DND-41 (cell line): ENCODE data around the gene SMOC2.

Source experiments
- ATAC-seq: fragments of 200-7000 bp; cut with Tn5 transposase; 3 replicates; pipeline ENCODE4 v1.9.1; 2021; ENCODE audit warnings: low read depth; ENCODE audit not compliant: insufficient read depth
- DNase-seq: peaks from one replicate; pipeline ENCODE4 v3.0.0-alpha.2; 2020
- H2AFZ ChIP-seq: 2 replicates; pipeline ENCODE4 v1.6.0; 2012; ENCODE audit warnings: low read depth, low read length
- H3K27ac ChIP-seq: 2 replicates; pipeline ENCODE4 v1.5.1; 2012; ENCODE audit warnings: low read length, inconsistent platforms
- H3K27me3 ChIP-seq: fragments of 200-600 bp; sonication (generic); 2 replicates; pipeline ENCODE4 v1.6.0; 2012; ENCODE audit warnings: low read length, mild to moderate bottlenecking, inconsistent platforms; ENCODE audit not compliant: insufficient read depth, poor library complexity
- H3K36me3 ChIP-seq: 2 replicates; pipeline ENCODE4 v1.5.1; 2012; ENCODE audit warnings: low read length, inconsistent platforms; ENCODE audit not compliant: insufficient read depth
- H3K4me1 ChIP-seq: 2 replicates; pipeline ENCODE4 v1.5.1; 2012; ENCODE audit warnings: mild to moderate bottlenecking, low read length; ENCODE audit not compliant: insufficient read depth
- H3K4me2 ChIP-seq: 2 replicates; pipeline ENCODE4 v1.6.0; 2012; ENCODE audit warnings: mild to moderate bottlenecking, moderate library complexity, low read length, inconsistent platforms; ENCODE audit not compliant: insufficient read depth
- H3K4me3 ChIP-seq, 2 experiments: fragments of 200-600 bp in 1 of 2; shearing (Covaris generic) in 1 of 2; 2 replicates each; pipeline ENCODE4 v1.5.1; 2012 to 2016; ENCODE audit warnings: inconsistent platforms in 2 of 2, low read length in 2 of 2, mild to moderate bottlenecking in 2 of 2, low read depth in 1 of 2, moderate library complexity in 1 of 2
- H3K79me2 ChIP-seq: 2 replicates; pipeline ENCODE4 v1.6.0; 2012; ENCODE audit warnings: low read length, inconsistent platforms; ENCODE audit not compliant: insufficient read depth
- H3K9ac ChIP-seq: 2 replicates; pipeline ENCODE4 v1.6.0; 2012; ENCODE audit warnings: low read depth, mild to moderate bottlenecking, inconsistent platforms, low read length, moderate library complexity
- H3K9me3 ChIP-seq: 2 replicates; pipeline ENCODE4 v1.5.1; 2012; ENCODE audit warnings: low read length, moderate library complexity, mild to moderate bottlenecking, inconsistent platforms; ENCODE audit not compliant: insufficient read depth, severe bottlenecking
- H4K20me1 ChIP-seq: 2 replicates; pipeline ENCODE4 v1.6.0; 2012; ENCODE audit warnings: low read length; ENCODE audit not compliant: insufficient read depth
- EZH2 ChIP-seq: IDR thresholded peaks from 3 replicates; pipeline ENCODE4 v1.6.1; 2012; ENCODE audit warnings: borderline replicate concordance, low read depth, mild to moderate bottlenecking, moderate library complexity, low read length, inconsistent platforms; ENCODE audit not compliant: severe bottlenecking
- TF ChIP-seq, protein P1 (sequence below): IDR thresholded peaks from 2 replicates; pipeline ENCODE4 v1.5.1; 2012; ENCODE audit warnings: borderline replicate concordance, low read length, moderate library complexity, mild to moderate bottlenecking; ENCODE audit not compliant: poor library complexity, severe bottlenecking; ENCODE audit errors: extremely low read depth

The SMOC2 gene

DNA sequence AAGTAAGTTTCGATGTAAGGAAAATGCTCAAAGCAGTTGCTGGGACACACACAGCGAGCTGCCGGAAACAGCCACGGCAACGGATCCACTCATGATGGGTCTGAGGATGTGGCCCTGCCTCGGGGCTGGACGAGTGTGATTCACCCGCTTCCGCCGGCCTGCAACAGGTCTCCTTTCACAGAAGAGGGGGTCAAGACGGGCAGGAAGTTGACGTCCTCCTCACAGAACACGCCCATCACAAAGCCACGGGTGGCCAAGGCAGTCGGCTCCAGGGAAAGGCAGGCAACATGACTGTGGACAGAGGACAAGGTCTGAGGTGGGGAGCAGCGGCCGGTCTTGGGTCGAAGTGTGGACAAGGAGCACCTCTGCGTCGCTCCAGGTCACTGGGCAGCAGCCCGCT lies 29.9 kb upstream of the SMOC2 start:
- Histone ChIP-seq H3K9me3 (no peaks in the 10 kb centered on the region), H4K20me1 (no peaks in the 10 kb centered on the region), H3K4me3 (no peak overlapping the region), H3K36me3 (no peaks in the 10 kb centered on the region), H3K27me3 (no peaks in the 10 kb centered on the region), H3K27ac (no peak overlapping the region), H3K4me2 (no peak overlapping the region), H3K79me2 (no peaks in the 10 kb centered on the region), H3K4me1 (no peaks in the 10 kb centered on the region), H3K9ac (no peak overlapping the region), H2AFZ (no peak overlapping the region)
- ATAC-seq (no peak), DNase-seq (no peak)
- no peak for TF ChIP-seq EZH2
- TF ChIP-seq, protein P1, sequence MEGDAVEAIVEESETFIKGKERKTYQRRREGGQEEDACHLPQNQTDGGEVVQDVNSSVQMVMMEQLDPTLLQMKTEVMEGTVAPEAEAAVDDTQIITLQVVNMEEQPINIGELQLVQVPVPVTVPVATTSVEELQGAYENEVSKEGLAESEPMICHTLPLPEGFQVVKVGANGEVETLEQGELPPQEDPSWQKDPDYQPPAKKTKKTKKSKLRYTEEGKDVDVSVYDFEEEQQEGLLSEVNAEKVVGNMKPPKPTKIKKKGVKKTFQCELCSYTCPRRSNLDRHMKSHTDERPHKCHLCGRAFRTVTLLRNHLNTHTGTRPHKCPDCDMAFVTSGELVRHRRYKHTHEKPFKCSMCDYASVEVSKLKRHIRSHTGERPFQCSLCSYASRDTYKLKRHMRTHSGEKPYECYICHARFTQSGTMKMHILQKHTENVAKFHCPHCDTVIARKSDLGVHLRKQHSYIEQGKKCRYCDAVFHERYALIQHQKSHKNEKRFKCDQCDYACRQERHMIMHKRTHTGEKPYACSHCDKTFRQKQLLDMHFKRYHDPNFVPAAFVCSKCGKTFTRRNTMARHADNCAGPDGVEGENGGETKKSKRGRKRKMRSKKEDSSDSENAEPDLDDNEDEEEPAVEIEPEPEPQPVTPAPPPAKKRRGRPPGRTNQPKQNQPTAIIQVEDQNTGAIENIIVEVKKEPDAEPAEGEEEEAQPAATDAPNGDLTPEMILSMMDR = no peak

DNA sequence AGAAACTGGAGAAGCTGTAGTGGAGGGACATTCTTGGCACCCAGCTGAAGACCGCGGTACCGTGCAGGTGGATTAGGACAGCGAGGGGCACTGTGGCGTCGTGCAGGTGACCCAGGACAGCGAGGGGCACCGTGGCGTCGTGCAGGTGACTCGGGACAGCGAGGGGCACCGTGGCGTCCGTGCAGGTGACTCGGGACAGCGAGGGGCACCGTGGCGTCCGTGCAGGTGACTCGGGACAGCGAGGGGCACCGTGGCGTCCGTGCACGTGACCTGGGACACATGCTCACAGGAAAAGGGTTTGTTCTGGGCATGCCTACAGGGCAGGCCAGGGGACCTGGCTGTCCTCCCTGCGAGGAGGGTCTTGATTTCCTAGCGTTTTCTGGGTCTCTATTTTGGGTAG lies 29.2 kb upstream of the SMOC2 start:
- H3K79me2 ChIP-seq = no peaks in the 10 kb centered on the region
- DNase-seq = no peak
- H3K9ac ChIP-seq = no peak overlapping the region
- ATAC-seq = no peak
- no peak overlapping the region for H3K4me2 ChIP-seq
- H3K27ac ChIP-seq = no peak overlapping the region
- H2AFZ ChIP-seq = no peak overlapping the region
- no peak overlapping the region for H3K4me3 ChIP-seq
- TF ChIP-seq, protein P1 = no peak
- TF ChIP-seq EZH2 = no peak
- H3K27me3 ChIP-seq = no peaks in the 10 kb centered on the region
- H3K9me3 ChIP-seq = no peaks in the 10 kb centered on the region
- no peaks in the 10 kb centered on the region for H4K20me1 ChIP-seq
- H3K36me3 ChIP-seq = no peaks in the 10 kb centered on the region
- H3K4me1 ChIP-seq = no peaks in the 10 kb centered on the region

DNA sequence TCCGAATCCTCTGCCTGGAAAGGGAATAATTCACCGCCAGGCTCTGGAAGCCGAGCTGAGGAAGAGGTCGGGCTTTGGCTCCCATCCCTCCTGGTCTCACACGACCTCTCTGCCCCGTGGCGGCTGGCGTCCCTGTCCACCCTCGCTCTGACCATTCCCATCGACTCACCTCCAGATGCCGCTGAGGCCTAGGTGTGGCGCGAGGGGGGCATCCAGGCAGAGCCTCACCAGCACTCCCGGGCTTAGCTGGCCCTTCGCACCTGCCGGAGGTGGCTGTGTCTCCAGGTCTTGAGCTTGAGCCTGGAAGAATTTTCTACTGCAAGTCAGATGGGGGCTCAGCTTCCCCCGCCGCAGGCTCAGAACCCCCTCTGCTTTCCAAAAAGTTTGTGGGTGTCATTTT lies 28.5 kb upstream of the SMOC2 start:
- TF ChIP-seq, protein P1 = no peak
- no peak for TF ChIP-seq EZH2

More for the DNA sequence above, 28.5 kb upstream of the SMOC2 start:
- Histone ChIP-seq H2AFZ (no peak overlapping the region), H3K27me3 (no peaks in the 10 kb centered on the region), H3K79me2 (no peaks in the 10 kb centered on the region), H3K4me3 (no peak overlapping the region), H3K4me1 (no peaks in the 10 kb centered on the region), H3K9me3 (no peaks in the 10 kb centered on the region), H4K20me1 (no peaks in the 10 kb centered on the region), H3K4me2 (no peak overlapping the region), H3K9ac (no peak overlapping the region), H3K36me3 (no peaks in the 10 kb centered on the region), H3K27ac (no peak overlapping the region)
- DNase-seq (no peak), ATAC-seq (no peak)
